HepG2 (cell line): Measurements from ENCODE around the gene EIF3B. TPM values are rescaled to one million over a fixed set of nuclear protein-coding genes. Genes with fewer than 3 reads are reported as not detected.
A peak's percentile ranks its signal among the peaks of the same experiment; 100 is the strongest.

ENCODE experiments used
- AHR ChIP-seq: IDR thresholded peaks from 2 replicates; pipeline ENCODE4 v1.6.1; 2018; ENCODE audit warnings: missing genetic modification reagents, missing compliant biosample characterization
- BRCA1 ChIP-seq: sonication (generic); formaldehyde crosslinking; IDR thresholded peaks from 2 replicates; pipeline ENCODE4 v1.4.0; 2020; ENCODE audit warnings: missing genetic modification reagents
- CHD4 ChIP-seq: fragments of 200-600 bp; sonication (generic); IDR thresholded peaks from 2 replicates; pipeline ENCODE4 v1.7.0; 2017; ENCODE audit warnings: mild to moderate bottlenecking, low read length, borderline replicate concordance
- HNF1B ChIP-seq: sonication (generic); formaldehyde crosslinking; IDR thresholded peaks from 2 replicates; pipeline ENCODE4 v1.5.1; 2020; ENCODE audit warnings: mild to moderate bottlenecking, moderate library complexity, missing genetic modification reagents
- IRF2 ChIP-seq: IDR thresholded peaks from 2 replicates; pipeline ENCODE4 v1.6.1; 2018; ENCODE audit warnings: missing genetic modification reagents, missing compliant biosample characterization
- MTERF4 ChIP-seq: sonication (generic); formaldehyde crosslinking; IDR thresholded peaks from 2 replicates; pipeline ENCODE4 v1.8.0; 2023; ENCODE audit warnings: mild to moderate bottlenecking, missing genetic modification reagents
- SNAI1 ChIP-seq: sonication (generic); formaldehyde crosslinking; IDR thresholded peaks from 2 replicates; pipeline ENCODE4 v1.5.0; 2020; ENCODE audit warnings: mild to moderate bottlenecking, missing genetic modification reagents, borderline replicate concordance
- SNAPC5 ChIP-seq: sonication (generic); formaldehyde crosslinking; IDR thresholded peaks from 2 replicates; pipeline ENCODE4 v1.8.1; 2023; ENCODE audit warnings: mild to moderate bottlenecking, missing genetic modification reagents, borderline replicate concordance
- TIGD3 ChIP-seq: sonication (generic); formaldehyde crosslinking; IDR thresholded peaks from 2 replicates; pipeline ENCODE4 v1.5.1; 2020; ENCODE audit warnings: mild to moderate bottlenecking, missing genetic modification reagents, borderline replicate concordance
- TP53 ChIP-seq: sonication (generic); formaldehyde crosslinking; conservative IDR thresholded peaks from 2 replicates; pipeline ENCODE4 v1.4.0; 2020; ENCODE audit warnings: missing genetic modification reagents
- UBTF ChIP-seq: sonication (generic); formaldehyde crosslinking; IDR thresholded peaks from 2 replicates; pipeline ENCODE4 v1.4.0; 2020; ENCODE audit warnings: mild to moderate bottlenecking, missing genetic modification reagents
- ZBTB37 ChIP-seq: sonication (generic); formaldehyde crosslinking; IDR thresholded peaks from 2 replicates; pipeline ENCODE4 v1.4.0; 2020; ENCODE audit warnings: mild to moderate bottlenecking, missing genetic modification reagents
- ZFP90 ChIP-seq: sonication (generic); formaldehyde crosslinking; IDR thresholded peaks from 2 replicates; pipeline ENCODE4 v1.8.0; 2022; ENCODE audit warnings: missing genetic modification reagents, mild to moderate bottlenecking, inconsistent platforms, borderline replicate concordance
- ZNF280B ChIP-seq: sonication (generic); formaldehyde crosslinking; IDR thresholded peaks from 2 replicates; pipeline ENCODE4 v1.5.0; 2020; ENCODE audit warnings: missing genetic modification reagents, mild to moderate bottlenecking, borderline replicate concordance
- ZNF431 ChIP-seq: sonication (generic); formaldehyde crosslinking; IDR thresholded peaks from 2 replicates; pipeline ENCODE4 v1.9.0; 2022; ENCODE audit warnings: missing genetic modification reagents, low read depth, mild to moderate bottlenecking, borderline replicate concordance
- ZNF513 ChIP-seq: sonication (generic); formaldehyde crosslinking; conservative IDR thresholded peaks from 2 replicates; pipeline ENCODE4 v1.5.0; 2020; ENCODE audit warnings: missing genetic modification reagents
- polyA plus RNA-seq, 8 experiments: library from polyadenylated mRNA; depleted of rRNA in 3 of 8; stranded (reverse) in 7 of 8; unstranded in 1 of 8; fragments of >200 nt; fragmentation: Illumina TruSeq in 4 of 8; extraction: Trizol in 4 of 8; gene quantifications; 2 replicates each; pipeline versions ENCODE4 v1.2.1 to v1.2.3, GENCODE V29; 2011 to 2016; ENCODE audit warnings: low read depth in 4 of 8, missing spikeins in 1 of 8, mixed read lengths in 1 of 8; ENCODE audit not compliant: insufficient read depth in 1 of 8
- total RNA-seq, 5 experiments: library from RNA; depleted of rRNA; stranded (reverse); fragments of >200 nt; fragmentation: Illumina TruSeq; extraction: Trizol; gene quantifications; 2 replicates each; pipeline ENCODE4 v1.2.3, GENCODE V29; 2016; ENCODE audit warnings: low read depth in 1 of 5

EIF3B gene
- total and polyA plus RNA-seq, 2 of the 13 experiments (the other 11 are each of a cell fraction or from before 2014, with no cell fraction given) = 92.2 to 241 TPM

GRCh38 chr7:2354186-2354938, at the start of gene EIF3B (continued):
- TF ChIP-seq MTERF4 (no peak), ZFP90 (CRISPR knock-in tag) (no peak), IRF2 (CRISPR knock-in tag) (peak; percentile 56; the same call in 1 of the 2 replicates), ZBTB37 (no peak), CHD4 (no peak), BRCA1 (CRISPR knock-in tag) (0 out of 2 replicates have a peak, but pooled peaks have one; percentile 22), TIGD3 (CRISPR knock-in tag) (no peak), HNF1B (CRISPR knock-in tag) (peak; percentile 71), ZNF431 (CRISPR knock-in tag) (peak; percentile 4; the same call in 1 of the 2 replicates), SNAPC5 (CRISPR knock-in tag) (no peak), UBTF (CRISPR knock-in tag) (no peak; the same call in 1 of the 2 replicates), AHR (no peak; the same call in 1 of the 2 replicates), SNAI1 (no peak), ZNF280B (no peak), TP53 (CRISPR knock-in tag) (no peak), ZNF513 (no peak; the same call in 1 of the 2 replicates)
